ENCODE results near the gene NPW.
"Not testable (repeated sequence)": the region's sequence is repeated elsewhere in the genome, so short reads cannot be mapped to it uniquely, and the experiment has no call there.

NPW gene

GRCh38 chr16:2028146-2028545 lies 8.6 kb downstream of the NPW start:
- no peaks in the 10 kb centered on the region for H3K27me3 ChIP-seq (ENCODE audit: control insufficient read depth in 5 of 5, insufficient read depth in 4 of 5, low read length in 5 of 5)
- H3K4me3 ChIP-seq (ENCODE audit: low read depth in 1 of 5, low read length in 5 of 5): peak overlapping the region; percentile 68 to 89 (median 82)
- peak overlapping the region; percentile 14 for H3K27ac ChIP-seq (ENCODE audit: low read depth, low read length)
- H3K36me3 ChIP-seq (ENCODE audit: control insufficient read depth in 5 of 5, insufficient read depth in 5 of 5, low read length in 5 of 5): peaks cover 0 to 10% (median 7%) of the 10 kb centered on the region in 5 donors
- H3K4me1 ChIP-seq (ENCODE audit: control insufficient read depth in 5 of 5, insufficient read depth in 5 of 5, low read length in 5 of 5): peaks cover 4 to 86% (median 63%) of the 10 kb centered on the region in 5 donors
- H3K9me3 ChIP-seq (ENCODE audit: control insufficient read depth in 5 of 5, low read length in 5 of 5): no peaks in the 10 kb centered on the region
- peak overlapping the region in 3 of 5 donors; percentile 2 to 64 (median 63) for H3K9ac ChIP-seq (ENCODE audit: low read length in 5 of 5)

- peak overlapping the region; percentile 13 to 89 (median 80) for H3K4me3 ChIP-seq (ENCODE audit: low read depth in 1 of 5, low read length in 5 of 5)
- H3K4me1 ChIP-seq (ENCODE audit: control insufficient read depth in 5 of 5, insufficient read depth in 5 of 5, low read length in 5 of 5): peaks cover 4 to 86% (median 63%) of the 10 kb centered on the region in 5 donors
- no peaks in the 10 kb centered on the region for H3K9me3 ChIP-seq (ENCODE audit: control insufficient read depth in 5 of 5, low read length in 5 of 5)
- H3K27me3 ChIP-seq (ENCODE audit: control insufficient read depth in 5 of 5, insufficient read depth in 4 of 5, low read length in 5 of 5): no peaks in the 10 kb centered on the region
- peak overlapping the region in 2 of 5 donors; percentile 9 to 64 for H3K9ac ChIP-seq (ENCODE audit: low read length in 5 of 5)
- peak overlapping the region; percentile 14 for H3K27ac ChIP-seq (ENCODE audit: low read depth, low read length)
- peaks cover 0 to 10% (median 7%) of the 10 kb centered on the region in 5 donors for H3K36me3 ChIP-seq (ENCODE audit: control insufficient read depth in 5 of 5, insufficient read depth in 5 of 5, low read length in 5 of 5)
These were observed 9.1 kb downstream of the NPW start for GRCh38 chr16:2028620-2029220.

- no peak overlapping the region for H3K9ac ChIP-seq (ENCODE audit: low read length in 5 of 5)
- peaks cover 0 to 10% (median 7%) of the 10 kb centered on the region in 5 donors for H3K36me3 ChIP-seq (ENCODE audit: control insufficient read depth in 5 of 5, insufficient read depth in 5 of 5, low read length in 5 of 5)
- peaks cover 4 to 85% (median 62%) of the 10 kb centered on the region in 5 donors for H3K4me1 ChIP-seq (ENCODE audit: control insufficient read depth in 5 of 5, insufficient read depth in 5 of 5, low read length in 5 of 5)
- H3K27ac ChIP-seq (ENCODE audit: low read depth, low read length): peak overlapping the region; percentile 86
- peak overlapping the region in 3 of 5 donors; percentile 80 to 89 (median 82) for H3K4me3 ChIP-seq (ENCODE audit: low read depth in 1 of 5, low read length in 5 of 5)
- H3K9me3 ChIP-seq (ENCODE audit: control insufficient read depth in 5 of 5, low read length in 5 of 5): no peaks in the 10 kb centered on the region
- no peaks in the 10 kb centered on the region for H3K27me3 ChIP-seq (ENCODE audit: control insufficient read depth in 5 of 5, insufficient read depth in 4 of 5, low read length in 5 of 5)
These were observed 9.8 kb downstream of the NPW start for GRCh38 chr16:2029350-2029749.

- Histone ChIP-seq H3K4me1 (ENCODE audit: control insufficient read depth in 5 of 5, insufficient read depth in 5 of 5, low read length in 5 of 5) (peaks cover 6 to 88% (median 68%) of the 10 kb centered on the region in 5 donors), H3K27me3 (ENCODE audit: control insufficient read depth in 5 of 5, insufficient read depth in 4 of 5, low read length in 5 of 5) (no peaks in the 10 kb centered on the region), H3K9ac (ENCODE audit: low read length in 5 of 5) (no peak overlapping the region), H3K27ac (ENCODE audit: low read depth, low read length) (peak overlapping the region; percentile 86), H3K9me3 (ENCODE audit: control insufficient read depth in 5 of 5, low read length in 5 of 5) (no peaks in the 10 kb centered on the region), H3K4me3 (ENCODE audit: low read depth in 1 of 5, low read length in 5 of 5) (peak overlapping the region in 3 of 5 donors; percentile 80 to 89 (median 82)), H3K36me3 (ENCODE audit: control insufficient read depth in 5 of 5, insufficient read depth in 5 of 5, low read length in 5 of 5) (peaks cover 0 to 10% (median 7%) of the 10 kb centered on the region in 5 donors)
These were observed 10.5 kb downstream of the NPW start for GRCh38 chr16:2030036-2030435.

- Histone ChIP-seq H3K4me3 (ENCODE audit: low read depth in 1 of 5, low read length in 5 of 5) (peak overlapping the region in 2 of 5 donors; percentile 38 to 40), H3K4me1 (ENCODE audit: control insufficient read depth in 5 of 5, insufficient read depth in 5 of 5, low read length in 5 of 5) (peaks cover 6 to 88% (median 75%) of the 10 kb centered on the region in 5 donors), H3K9ac (ENCODE audit: low read length in 5 of 5) (no peak overlapping the region), H3K27ac (ENCODE audit: low read depth, low read length) (peak overlapping the region; percentile 86), H3K9me3 (ENCODE audit: control insufficient read depth in 5 of 5, low read length in 5 of 5) (no peaks in the 10 kb centered on the region), H3K27me3 (ENCODE audit: control insufficient read depth in 5 of 5, insufficient read depth in 4 of 5, low read length in 5 of 5) (no peaks in the 10 kb centered on the region), H3K36me3 (ENCODE audit: control insufficient read depth in 5 of 5, insufficient read depth in 5 of 5, low read length in 5 of 5) (peaks cover 0 to 10% (median 7%) of the 10 kb centered on the region in 5 donors)
These were observed 11.5 kb downstream of the NPW start for GRCh38 chr16:2031081-2031577.

GRCh38 chr16:2032285-2033056 lies 12.9 kb downstream of the NPW start:
- Histone ChIP-seq H3K4me3 (ENCODE audit: low read depth in 1 of 5, low read length in 5 of 5) (peak overlapping the region in 4 of 5 donors; percentile 53 to 70 (median 66)), H3K36me3 (ENCODE audit: control insufficient read depth in 5 of 5, insufficient read depth in 5 of 5, low read length in 5 of 5) (peaks cover 0 to 19% (median 15%) of the 10 kb centered on the region in 5 donors), H3K9me3 (ENCODE audit: control insufficient read depth in 5 of 5, low read length in 5 of 5) (no peaks in the 10 kb centered on the region), H3K4me1 (ENCODE audit: control insufficient read depth in 5 of 5, insufficient read depth in 5 of 5, low read length in 5 of 5) (peaks cover 6 to 94% (median 80%) of the 10 kb centered on the region in 5 donors), H3K27ac (ENCODE audit: low read depth, low read length) (peak overlapping the region; percentile 86), H3K27me3 (ENCODE audit: control insufficient read depth in 5 of 5, insufficient read depth in 4 of 5, low read length in 5 of 5) (no peaks in the 10 kb centered on the region), H3K9ac (ENCODE audit: low read length in 5 of 5) (peak overlapping the region in 3 of 5 donors; percentile 35 to 68 (median 43))

GRCh38 chr16:2033057-2033908 lies 13.7 kb downstream of the NPW start:
- peak overlapping the region; percentile 86 for H3K27ac ChIP-seq (ENCODE audit: low read depth, low read length)
- H3K4me3 ChIP-seq (ENCODE audit: low read depth in 1 of 5, low read length in 5 of 5): peak overlapping the region; percentile 53 to 70 (median 62)
- peaks cover 0 to 23% (median 19%) of the 10 kb centered on the region in 5 donors for H3K36me3 ChIP-seq (ENCODE audit: control insufficient read depth in 5 of 5, insufficient read depth in 5 of 5, low read length in 5 of 5)
- no peaks in the 10 kb centered on the region for H3K9me3 ChIP-seq (ENCODE audit: control insufficient read depth in 5 of 5, low read length in 5 of 5)
- H3K4me1 ChIP-seq (ENCODE audit: control insufficient read depth in 5 of 5, insufficient read depth in 5 of 5, low read length in 5 of 5): peaks cover 4 to 93% (median 79%) of the 10 kb centered on the region in 5 donors
- peak overlapping the region; percentile 51 to 76 (median 59) for H3K9ac ChIP-seq (ENCODE audit: low read length in 5 of 5)
- H3K27me3 ChIP-seq (ENCODE audit: control insufficient read depth in 5 of 5, insufficient read depth in 4 of 5, low read length in 5 of 5): no peaks in the 10 kb centered on the region

- peaks cover 2 to 93% (median 79%) of the 10 kb centered on the region in 5 donors for H3K4me1 ChIP-seq (ENCODE audit: control insufficient read depth in 5 of 5, insufficient read depth in 5 of 5, low read length in 5 of 5)
These were observed 14.5 kb downstream of the NPW start for GRCh38 chr16:2033909-2034695.

More at GRCh38 chr16:2033909-2034695, 14.5 kb downstream of the NPW start:
- not testable (repeated sequence) for H3K9me3 ChIP-seq (ENCODE audit: control insufficient read depth in 5 of 5, low read length in 5 of 5); H3K27me3 ChIP-seq (ENCODE audit: control insufficient read depth in 5 of 5, insufficient read depth in 4 of 5, low read length in 5 of 5)
- H3K9ac ChIP-seq (ENCODE audit: low read length in 5 of 5): peak overlapping the region; percentile 51 to 76 (median 59)
- peak overlapping the region; percentile 86 for H3K27ac ChIP-seq (ENCODE audit: low read depth, low read length)
- peak overlapping the region; percentile 53 to 70 (median 62) for H3K4me3 ChIP-seq (ENCODE audit: low read depth in 1 of 5, low read length in 5 of 5)
- H3K36me3 ChIP-seq (ENCODE audit: control insufficient read depth in 5 of 5, insufficient read depth in 5 of 5, low read length in 5 of 5): peaks cover 0 to 23% (median 19%) of the 10 kb centered on the region in 5 donors
